Left kidney (tissue), 8 donors: ENCODE measurements around the gene NDRG2. TPM values are rescaled to one million over a fixed set of nuclear protein-coding genes. Genes with fewer than 3 reads are reported as not detected.
A peak's percentile ranks its signal among the peaks of the same experiment; 100 is the strongest.

Experiments used
- DNase-seq: peaks from one replicate; pipeline ENCODE4 v3.0.0-alpha.2; 2013
- long read RNA-seq, 8 donors: transcript quantifications; one replicate each; lab custom pipeline, GENCODE V29; 2026
- polyA plus RNA-seq: library from polyadenylated mRNA; unstranded; fragments of 120-200 nt; gene quantifications from one replicate; pipeline ENCODE4 v1.2.1, GENCODE V29; 2013; ENCODE audit not compliant: insufficient read length

Gene NDRG2
- 175 TPM for polyA plus RNA-seq
- long read RNA-seq, donor 1, partial matches to known transcripts: 23 of 47 reads
- long read RNA-seq, donor 1, other reads (novel, unspliced or antisense): 0 of 47 reads
- long read RNA-seq, donor 2, partial matches to known transcripts: 30 of 41 reads
- long read RNA-seq, donor 2, other reads (novel, unspliced or antisense): 0 of 41 reads
- long read RNA-seq, donor 3, partial matches to known transcripts: 98 of 115 reads
- long read RNA-seq, donor 3, other reads (novel, unspliced or antisense): 9 of 115 reads
- long read RNA-seq, donor 4, partial matches to known transcripts: 0 of 1 reads
- long read RNA-seq, donor 4, other reads (novel, unspliced or antisense): 0 of 1 reads
- long read RNA-seq, donor 5, transcript NDRG2-208 (16 exons, 2,022 nt): minor isoform, 7 of 190 reads
- long read RNA-seq, donor 5, transcript NDRG2-209 (17 exons, 2,079 nt): minor isoform, 7 of 190 reads
- long read RNA-seq, donor 5, transcript NDRG2-204 (15 exons, 2,047 nt): minor isoform, 6 of 190 reads
- long read RNA-seq, donor 5, transcript NDRG2-227 (15 exons, 1,980 nt): major isoform, 14 of 190 reads
- long read RNA-seq, donor 5, partial matches to known transcripts: 145 of 190 reads
- long read RNA-seq, donor 5, other reads (novel, unspliced or antisense): 8 of 190 reads
- long read RNA-seq, donor 6, partial matches to known transcripts: 0 of 17 reads
- long read RNA-seq, donor 6, other reads (novel, unspliced or antisense): 5 of 17 reads
- long read RNA-seq, donor 7, transcript NDRG2-226 (13 exons, 2,146 nt): major isoform, 5 of 66 reads
- long read RNA-seq, donor 7, transcript NDRG2-209 (17 exons, 2,079 nt): major isoform, 5 of 66 reads
- long read RNA-seq, donor 7, transcript NDRG2-227 (15 exons, 1,980 nt): major isoform, 5 of 66 reads
- long read RNA-seq, donor 7, partial matches to known transcripts: 39 of 66 reads
- long read RNA-seq, donor 7, other reads (novel, unspliced or antisense): 8 of 66 reads
- long read RNA-seq, donor 8, transcript NDRG2-227 (15 exons, 1,980 nt): major isoform, 6 of 13 reads
- long read RNA-seq, donor 8, partial matches to known transcripts: 0 of 13 reads
- long read RNA-seq, donor 8, other reads (novel, unspliced or antisense): 0 of 13 reads

GRCh38 chr14:21024585-21025370 is at the start of gene NDRG2:
Gene NDRG2 (minus strand): TSS chr14:21025061. CDS start chr14:21023315, 1,746 bp downstream.
- DNase-seq: peak; percentile 77

GRCh38 chr14:21073921-21074320 is 49.1 kb upstream of the NDRG2 start:
- no peak for DNase-seq

- DNase-seq: no peak
Measured at GRCh38 chr14:21072781-21073339, 48.0 kb upstream of the NDRG2 start.

- no peak for DNase-seq
Measured at GRCh38 chr14:21072031-21072473, 47.2 kb upstream of the NDRG2 start.

GRCh38 chr14:21071225-21072030 is 46.6 kb upstream of the NDRG2 start:
- DNase-seq: peak; percentile 89

- DNase-seq: peak; percentile 61
Measured at GRCh38 chr14:21070610-21071224, 45.9 kb upstream of the NDRG2 start.

- peak; percentile 66 for DNase-seq
Measured at GRCh38 chr14:21070083-21070609, 45.3 kb upstream of the NDRG2 start, which contains the start of gene ARHGEF40. Gene ARHGEF40 (plus strand): TSS chr14:21070304. CDS start chr14:21070397, 93 bp downstream.

- peak; percentile 44 for DNase-seq
Measured at GRCh38 chr14:21069388-21070082, 44.7 kb upstream of the NDRG2 start.

GRCh38 chr14:21068521-21069387 is 43.9 kb upstream of the NDRG2 start:
- peak; percentile 82 for DNase-seq

GRCh38 chr14:21066882-21067502 is 42.1 kb upstream of the NDRG2 start:
- no peak for DNase-seq

GRCh38 chr14:21063479-21063878 is 38.6 kb upstream of the NDRG2 start:
- no peak for DNase-seq

GRCh38 chr14:21061347-21061668 is 36.4 kb upstream of the NDRG2 start:
- no peak for DNase-seq

GRCh38 chr14:21060614-21061346 is 35.9 kb upstream of the NDRG2 start:
- DNase-seq: no peak

GRCh38 chr14:21059842-21060613 is 35.2 kb upstream of the NDRG2 start:
- DNase-seq: no peak

GRCh38 chr14:21058903-21059302 is 34.0 kb upstream of the NDRG2 start:
- DNase-seq: no peak
